Endothelial cell of umbilical vein (primary cell): ENCODE data around the gene HERPUD1. TPM values are rescaled to one million over a fixed set of nuclear protein-coding genes. Genes with fewer than 3 reads are reported as not detected.

Experiments
- BruUV-seq: library from RNA; stranded (reverse); fragments of 400-500 nt; replicated peaks from 2 replicates; lab custom pipeline; 2021; lab: Mats Ljungman, UMichigan
- CTCF ChIA-PET: fragments of 300-600, 350-600 bp; sonication (Branson Sonifier 250); formaldehyde crosslinking; loops from one replicate; lab custom pipeline; 2021; ENCODE audit warnings: antibody characterized with exemption, inconsistent platforms; lab: Charles Lee
- POLR2A ChIA-PET: fragments of 300-600, 350-600 bp; sonication (Branson Sonifier 250); formaldehyde crosslinking; loops from one replicate; lab custom pipeline; 2021; ENCODE audit warnings: antibody characterized with exemption, inconsistent platforms; lab: Charles Lee
- DNase-seq: peaks from one replicate; pipeline ENCODE4 v3.0.0-alpha.2; 2011; ENCODE audit warnings: low read depth, low spot score
- FAIRE-seq: peaks from 2 replicates; lab custom pipeline; 2011; peaks lifted over from hg19 to GRCh38; lab: Jason Lieb, UNC
- H2AFZ ChIP-seq: 2 replicates; pipeline ENCODE4 v1.6.0; 2012; ENCODE audit warnings: low read depth, low read length, control low read depth, inconsistent platforms
- H3K27ac ChIP-seq: 2 replicates; pipeline ENCODE4 v1.5.1; 2011; ENCODE audit warnings: low read depth, mild to moderate bottlenecking, control low read depth, low read length, moderate library complexity; ENCODE audit not compliant: insufficient read depth
- H3K27me3 ChIP-seq, 2 experiments: 2 replicates each; pipeline versions ENCODE4 v1.6.0 to v1.6.1; 2011; ENCODE audit warnings: low read length in 2 of 2, mixed read lengths in 1 of 2; ENCODE audit not compliant: control insufficient read depth in 2 of 2, insufficient read depth in 2 of 2
- H3K36me3 ChIP-seq, 2 experiments: 2 replicates in 1 of 2; 3 replicates in 1 of 2; pipeline ENCODE4 v1.5.1; 2011; ENCODE audit warnings: low read length in 2 of 2, mild to moderate bottlenecking in 1 of 2, moderate library complexity in 1 of 2; ENCODE audit not compliant: control insufficient read depth in 2 of 2, insufficient read depth in 2 of 2; ENCODE audit errors: extremely low read depth in 1 of 2
- H3K4me1 ChIP-seq: 3 replicates; pipeline ENCODE4 v1.5.1; 2011; ENCODE audit warnings: mild to moderate bottlenecking, low read length; ENCODE audit not compliant: control insufficient read depth, insufficient read depth; ENCODE audit errors: extremely low read depth
- H3K4me2 ChIP-seq: 2 replicates; pipeline ENCODE4 v1.6.1; 2011; ENCODE audit warnings: low read length, control low read depth, mixed read lengths; ENCODE audit not compliant: insufficient read depth
- H3K4me3 ChIP-seq, 3 experiments: fragments of 200-600 bp in 1 of 3; sonication (generic), shearing (Covaris generic) in 1 of 3; replicated peaks in 1 of 3; 2 replicates each; pipeline ENCODE4 v1.5.1; 2011 to 2016; ENCODE audit warnings: control low read depth in 3 of 3, low read length in 3 of 3, mild to moderate bottlenecking in 2 of 3, inconsistent platforms in 1 of 3, low read depth in 1 of 3, moderate library complexity in 1 of 3; ENCODE audit not compliant: insufficient read depth in 1 of 3
- H3K79me2 ChIP-seq: 2 replicates; pipeline ENCODE4 v1.6.0; 2012; ENCODE audit warnings: low read length, inconsistent platforms; ENCODE audit not compliant: control insufficient read depth, insufficient read depth
- H3K9ac ChIP-seq: replicated peaks from 2 replicates; pipeline ENCODE3; 2011; ENCODE audit warnings: low read length, control low read depth; ENCODE audit not compliant: insufficient read depth; ENCODE audit errors: extremely low read depth
- H3K9me1 ChIP-seq: replicated peaks from 3 replicates; pipeline ENCODE4 v1.6.0; 2011; ENCODE audit warnings: mild to moderate bottlenecking, low read length; ENCODE audit not compliant: control insufficient read depth, insufficient read depth; ENCODE audit errors: extremely low read depth
- H3K9me3 ChIP-seq: replicated peaks from 2 replicates; pipeline ENCODE4 v1.5.1; 2012; ENCODE audit warnings: low read length, inconsistent platforms; ENCODE audit not compliant: control insufficient read depth, insufficient read depth
- H4K20me1 ChIP-seq: replicated peaks from 2 replicates; pipeline ENCODE3; 2011; ENCODE audit warnings: mild to moderate bottlenecking, low read length; ENCODE audit not compliant: control insufficient read depth, insufficient read depth; ENCODE audit errors: extremely low read depth
- FOS ChIP-seq: IDR thresholded peaks from 2 replicates; pipeline ENCODE4 v1.6.1; 2011; ENCODE audit warnings: mild to moderate bottlenecking, low read length, moderate library complexity, borderline replicate concordance; ENCODE audit not compliant: insufficient read depth
- GATA2 ChIP-seq: IDR thresholded peaks from 2 replicates; pipeline ENCODE4 v1.7.0; 2011; ENCODE audit warnings: low read depth, mild to moderate bottlenecking, moderate library complexity, mixed read lengths, low read length; ENCODE audit not compliant: insufficient read length, insufficient read depth
- JUN ChIP-seq: IDR thresholded peaks from 2 replicates; pipeline ENCODE4 v1.6.1; 2011; ENCODE audit warnings: borderline replicate concordance, low read depth; ENCODE audit not compliant: insufficient read length, insufficient read depth
- POLR2A ChIP-seq: IDR thresholded peaks from 2 replicates; pipeline ENCODE4 v1.6.1; 2012; ENCODE audit warnings: low read depth, mild to moderate bottlenecking, control low read depth, low read length
- POLR2AphosphoS5 ChIP-seq: IDR thresholded peaks from 2 replicates; pipeline ENCODE4 v1.6.1; 2012; ENCODE audit warnings: low read depth, mild to moderate bottlenecking, control low read depth, low read length, moderate library complexity; ENCODE audit not compliant: insufficient read depth
- dilution Hi-C: fragments of 300-500 bp; cut with MboI; formaldehyde crosslinking; loops from one replicate; pipeline ENCODE4 v1.15.0; 2019; ENCODE audit warnings: low sequenced_read_pairs; ENCODE audit not compliant: extremely low pct_ligation_motif_present
- intact Hi-C: fragments of 100-400 bp; cut with micrococcal nuclease; formaldehyde crosslinking; loops from one replicate; pipeline ENCODE4 v1.10.0; 2022
- polyA plus RNA-seq, 4 experiments: library from polyadenylated mRNA; depleted of rRNA in 3 of 4; stranded (reverse) in 3 of 4; unstranded in 1 of 4; fragments of >200 nt; gene quantifications; 2 replicates each; pipeline versions ENCODE4 v1.2.1 to v1.2.3, GENCODE V29; 2011 to 2012; ENCODE audit warnings: missing spikeins in 1 of 4
- total RNA-seq: library from RNA; stranded (reverse); gene quantifications from 2 replicates; pipeline ENCODE4 v1.2.3, GENCODE V29; 2021
- TF ChIP-seq, protein P1 (sequence below), 2 donors: IDR thresholded peaks; 1 replicate in 1 of 2; 2 replicates in 1 of 2; pipeline ENCODE4 v1.5.1; 2011; ENCODE audit warnings: low read length in 2 of 2, mild to moderate bottlenecking in 2 of 2, moderate library complexity in 2 of 2, control low read depth in 1 of 2, inconsistent platforms in 1 of 2, low read depth in 1 of 2; ENCODE audit not compliant: insufficient read depth in 1 of 2; ENCODE audit errors: extremely low read depth in 1 of 2

The HERPUD1 gene
- total and polyA plus RNA-seq, 2 donors (not counting 3 experiments of a cell fraction or from before 2014, with no cell fraction given), result 107 to 109 TPM

DNA sequence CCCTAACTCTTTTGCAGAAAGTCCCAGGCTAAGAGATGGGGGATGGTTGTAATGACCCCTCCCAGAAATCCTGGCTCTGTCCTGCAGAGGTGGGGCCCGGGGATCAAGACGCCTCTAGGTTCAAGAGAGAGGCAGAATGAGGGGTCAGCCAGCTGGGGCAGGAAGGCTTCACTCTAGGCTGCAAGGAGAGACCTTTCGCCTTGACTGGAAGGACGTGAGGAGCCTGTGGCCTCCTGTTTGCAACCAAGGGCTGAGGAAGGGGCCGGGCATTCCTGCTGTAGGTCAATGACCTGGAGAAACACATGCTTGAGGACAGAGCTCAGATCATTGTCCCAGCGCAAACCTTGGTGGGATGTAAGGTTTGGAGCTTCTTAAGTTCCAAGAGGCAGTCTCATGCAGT, 21.1 kb downstream of the HERPUD1 start:
- Histone ChIP-seq H3K9ac (no peak overlapping the region), H2AFZ (no peak overlapping the region), H3K4me3 (no peak overlapping the region), H3K27ac (no peak overlapping the region), H3K36me3 (no peaks in the 10 kb centered on the region), H4K20me1 (no peaks in the 10 kb centered on the region), H3K4me1 (no peaks in the 10 kb centered on the region), H3K4me2 (no peak overlapping the region), H3K27me3 (no peaks in the 10 kb centered on the region), H3K9me3 (no peaks in the 10 kb centered on the region), H3K9me1 (no peaks in the 10 kb centered on the region), H3K79me2 (no peaks in the 10 kb centered on the region)
- FAIRE-seq (no peak), DNase-seq (no peak)
- no TSS peak for BruUV-seq
- ChIA-PET CTCF (interaction anchor here (0.7 to 4.1 kb wide), 5 partner anchors 87 to 164 kb away, joined by 3 to 54 read pairs (median 7); no protein-coding TSS in a partner anchor), POLR2A (no interaction called here)
- intact Hi-C loops (no loop called here), dilution Hi-C loops (no loop called here)
- no peak for TF ChIP-seq POLR2A
- no peak for TF ChIP-seq GATA2
- TF ChIP-seq, protein P1, sequence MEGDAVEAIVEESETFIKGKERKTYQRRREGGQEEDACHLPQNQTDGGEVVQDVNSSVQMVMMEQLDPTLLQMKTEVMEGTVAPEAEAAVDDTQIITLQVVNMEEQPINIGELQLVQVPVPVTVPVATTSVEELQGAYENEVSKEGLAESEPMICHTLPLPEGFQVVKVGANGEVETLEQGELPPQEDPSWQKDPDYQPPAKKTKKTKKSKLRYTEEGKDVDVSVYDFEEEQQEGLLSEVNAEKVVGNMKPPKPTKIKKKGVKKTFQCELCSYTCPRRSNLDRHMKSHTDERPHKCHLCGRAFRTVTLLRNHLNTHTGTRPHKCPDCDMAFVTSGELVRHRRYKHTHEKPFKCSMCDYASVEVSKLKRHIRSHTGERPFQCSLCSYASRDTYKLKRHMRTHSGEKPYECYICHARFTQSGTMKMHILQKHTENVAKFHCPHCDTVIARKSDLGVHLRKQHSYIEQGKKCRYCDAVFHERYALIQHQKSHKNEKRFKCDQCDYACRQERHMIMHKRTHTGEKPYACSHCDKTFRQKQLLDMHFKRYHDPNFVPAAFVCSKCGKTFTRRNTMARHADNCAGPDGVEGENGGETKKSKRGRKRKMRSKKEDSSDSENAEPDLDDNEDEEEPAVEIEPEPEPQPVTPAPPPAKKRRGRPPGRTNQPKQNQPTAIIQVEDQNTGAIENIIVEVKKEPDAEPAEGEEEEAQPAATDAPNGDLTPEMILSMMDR (IDR thresholded peaks at IDR 0.05; ENCODE audit: extremely low read depth in 1 of 2, insufficient read depth in 1 of 2, low read depth in 1 of 2, low read length in 2 of 2), result no peak
- no peak for TF ChIP-seq FOS

DNA sequence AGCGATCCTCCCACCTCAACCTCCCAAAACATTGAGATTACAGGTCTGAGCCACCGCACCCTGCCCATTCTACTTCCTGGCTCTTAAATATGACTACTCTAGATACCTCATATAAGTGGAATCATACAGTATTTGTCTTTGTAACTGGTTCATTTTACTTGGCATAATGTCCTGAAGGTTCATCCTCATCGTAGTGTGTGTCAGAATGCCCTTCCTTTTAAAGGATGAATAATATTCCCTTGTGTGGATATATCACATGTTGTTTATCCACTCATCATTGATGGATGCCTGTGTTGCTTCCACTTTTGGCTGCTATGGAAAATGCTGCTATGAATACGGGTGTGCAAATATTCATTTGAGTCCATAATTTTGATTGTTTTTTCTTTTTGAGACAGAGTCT, 24.1 kb downstream of the HERPUD1 start:
- H3K27ac ChIP-seq, result no peak overlapping the region
- CTCF ChIA-PET, result no interaction called here
- BruUV-seq, result no TSS peak

More for the DNA sequence above, 24.1 kb downstream of the HERPUD1 start:
- TF ChIP-seq FOS, result no peak
- TF ChIP-seq POLR2AphosphoS5, result no peak
- no peak for TF ChIP-seq GATA2
- no peak for TF ChIP-seq JUN
- DNase-seq (no peak), FAIRE-seq (no peak)
- Histone ChIP-seq H3K36me3 (no peaks in the 10 kb centered on the region), H3K9ac (no peak overlapping the region), H3K4me2 (no peak overlapping the region), H3K9me1 (no peaks in the 10 kb centered on the region), H3K9me3 (no peaks in the 10 kb centered on the region), H4K20me1 (no peaks in the 10 kb centered on the region), H3K79me2 (no peaks in the 10 kb centered on the region), H3K4me1 (peaks cover 6% of the 10 kb centered on the region), H3K27me3 (no peaks in the 10 kb centered on the region), H3K4me3 (no peak overlapping the region), H2AFZ (no peak overlapping the region)
- dilution Hi-C loops, result no loop called here
- POLR2A ChIA-PET, result no interaction called here
- intact Hi-C loops, result no loop called here
